ENCODE data around the gene RELN. TPM values are rescaled to one million over a fixed set of nuclear protein-coding genes. Genes with fewer than 3 reads are reported as not detected.

Gene RELN
- total and polyA plus RNA-seq, 2 donors (not counting 1 experiment from before 2014, with no cell fraction given) = 0.33 to 31.8 TPM

DNA sequence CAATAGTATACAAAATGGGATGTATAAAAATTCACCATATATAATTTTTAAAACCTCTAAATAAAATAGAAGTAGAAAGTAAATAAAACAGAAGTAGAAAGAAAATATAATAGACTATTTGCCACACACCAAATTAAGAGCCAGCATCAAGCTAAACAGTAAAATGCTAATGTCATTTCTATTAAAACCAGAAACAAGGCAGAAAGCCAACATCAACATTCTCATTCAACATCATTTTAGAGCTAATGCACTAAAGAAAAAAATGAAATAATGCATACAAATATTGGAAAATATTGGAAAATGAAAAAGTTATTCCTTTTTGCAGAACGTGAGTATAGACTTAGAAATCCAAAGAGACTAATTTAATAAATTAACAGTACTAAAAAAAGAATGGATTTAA lies 23.4 kb upstream of the RELN start:
- Histone ChIP-seq H2AFZ (ENCODE audit: low read length) (no peak overlapping the region), H3K4me2 (ENCODE audit: extremely low read depth, insufficient read depth, low read length) (no peak overlapping the region), H3K9me3 (ENCODE audit: control insufficient read depth, insufficient read depth, low read depth, low read length) (no peaks in the 10 kb centered on the region), H3K4me1 (ENCODE audit: control insufficient read depth, extremely low read depth, insufficient read depth, low read length) (no peaks in the 10 kb centered on the region), H3K79me2 (ENCODE audit: control insufficient read depth, insufficient read depth, low read length) (no peaks in the 10 kb centered on the region), H3K27ac (ENCODE audit: insufficient read depth, low read length) (no peak overlapping the region), H3K36me3 (ENCODE audit: control insufficient read depth, insufficient read depth, low read length) (no peaks in the 10 kb centered on the region), H3K9ac (ENCODE audit: insufficient read depth, low read length) (no peak overlapping the region), H4K20me1 (ENCODE audit: control insufficient read depth, extremely low read depth, insufficient read depth, low read length) (no peaks in the 10 kb centered on the region), H3K4me3 (replicated peaks in 1 of 4; ENCODE audit: control extremely low read depth in 1 of 4, insufficient read depth in 1 of 4, low read depth in 3 of 4, low read length in 4 of 4) (no peak overlapping the region), H3K27me3 (ENCODE audit: control insufficient read depth, insufficient read depth, low read length) (no peaks in the 10 kb centered on the region)
- TF ChIP-seq, protein P1, sequence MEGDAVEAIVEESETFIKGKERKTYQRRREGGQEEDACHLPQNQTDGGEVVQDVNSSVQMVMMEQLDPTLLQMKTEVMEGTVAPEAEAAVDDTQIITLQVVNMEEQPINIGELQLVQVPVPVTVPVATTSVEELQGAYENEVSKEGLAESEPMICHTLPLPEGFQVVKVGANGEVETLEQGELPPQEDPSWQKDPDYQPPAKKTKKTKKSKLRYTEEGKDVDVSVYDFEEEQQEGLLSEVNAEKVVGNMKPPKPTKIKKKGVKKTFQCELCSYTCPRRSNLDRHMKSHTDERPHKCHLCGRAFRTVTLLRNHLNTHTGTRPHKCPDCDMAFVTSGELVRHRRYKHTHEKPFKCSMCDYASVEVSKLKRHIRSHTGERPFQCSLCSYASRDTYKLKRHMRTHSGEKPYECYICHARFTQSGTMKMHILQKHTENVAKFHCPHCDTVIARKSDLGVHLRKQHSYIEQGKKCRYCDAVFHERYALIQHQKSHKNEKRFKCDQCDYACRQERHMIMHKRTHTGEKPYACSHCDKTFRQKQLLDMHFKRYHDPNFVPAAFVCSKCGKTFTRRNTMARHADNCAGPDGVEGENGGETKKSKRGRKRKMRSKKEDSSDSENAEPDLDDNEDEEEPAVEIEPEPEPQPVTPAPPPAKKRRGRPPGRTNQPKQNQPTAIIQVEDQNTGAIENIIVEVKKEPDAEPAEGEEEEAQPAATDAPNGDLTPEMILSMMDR (conservative IDR thresholded peaks at IDR 0.05 in 1 of 2, IDR thresholded peaks at IDR 0.05 in 1 of 2; ENCODE audit: low read depth in 1 of 2, low read length in 2 of 2) = no peak
- no peak for TF ChIP-seq EZH2 (IDR thresholded peaks at IDR 0.05; ENCODE audit: low read length, missing control alignments)
- DNase-seq (ENCODE audit: low read depth in 2 of 2) = no peak

DNA sequence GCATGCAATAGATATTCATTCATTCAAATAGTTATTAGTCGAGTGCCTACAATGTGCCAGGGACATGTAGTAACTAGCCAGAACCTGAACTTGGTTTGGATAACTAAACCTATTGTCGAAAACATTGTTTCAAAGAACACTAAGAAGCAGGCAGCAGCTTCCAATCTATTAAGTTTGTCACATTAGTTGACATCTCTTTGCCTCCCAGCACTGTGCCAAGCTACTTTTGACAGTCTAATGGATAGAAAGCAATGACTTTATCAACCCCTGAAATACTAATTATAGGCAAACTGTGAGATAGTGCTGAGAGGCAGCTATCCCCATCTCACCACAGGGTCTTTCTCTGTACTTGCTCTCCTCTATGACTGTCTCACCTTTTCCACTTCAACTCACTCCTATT lies 22.4 kb upstream of the RELN start:
- no peaks in the 10 kb centered on the region for H3K79me2 ChIP-seq (ENCODE audit: control insufficient read depth, insufficient read depth, low read length)

DNA sequence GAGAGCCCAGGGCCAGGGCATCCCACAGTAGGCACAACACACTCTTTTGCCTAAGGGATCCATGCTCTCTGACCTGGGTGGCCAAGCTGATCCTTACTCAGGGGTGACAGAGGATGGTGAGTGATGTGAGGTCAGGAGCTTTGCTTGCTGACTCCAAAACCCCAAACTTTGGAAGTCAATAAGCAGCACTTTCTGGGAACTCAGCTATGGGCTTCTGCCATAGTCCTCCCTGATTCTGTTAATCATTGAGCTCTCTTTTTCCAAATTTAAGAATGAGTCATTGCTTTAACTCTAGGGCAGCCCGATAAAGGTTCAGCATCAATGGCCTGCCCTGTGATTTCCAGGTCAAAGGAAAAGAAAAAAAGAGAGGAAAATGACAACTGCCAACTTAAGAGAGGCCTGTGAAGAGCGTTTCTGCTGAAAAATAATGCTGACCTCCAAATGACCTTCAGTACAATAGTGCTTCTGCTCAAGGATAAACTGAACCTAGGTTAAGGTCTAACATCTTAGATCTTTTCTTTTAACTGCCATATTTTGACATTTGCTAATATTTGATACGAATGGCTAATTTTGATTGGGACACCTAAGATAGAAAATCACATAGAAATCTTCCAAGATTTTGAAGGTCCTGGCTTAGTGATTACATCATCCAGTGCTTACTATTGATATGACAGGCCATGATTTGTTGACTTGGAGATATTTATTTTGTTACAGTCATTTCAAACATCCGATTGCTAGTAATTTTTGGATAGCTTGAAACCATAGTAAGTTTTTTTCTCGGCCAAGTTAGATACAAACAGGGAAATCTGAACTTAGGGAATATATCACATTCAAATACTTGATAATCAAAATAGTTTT lies 20.8 kb upstream of the RELN start:
- H3K9me3 ChIP-seq (ENCODE audit: control insufficient read depth, insufficient read depth, low read depth, low read length) = no peaks in the 10 kb centered on the region
- no peak for TF ChIP-seq EZH2 (IDR thresholded peaks at IDR 0.05; ENCODE audit: low read length, missing control alignments)
- TF ChIP-seq, protein P1 (conservative IDR thresholded peaks at IDR 0.05 in 1 of 2, IDR thresholded peaks at IDR 0.05 in 1 of 2; ENCODE audit: low read depth in 1 of 2, low read length in 2 of 2) = no peak
- no peak overlapping the region for H3K27ac ChIP-seq (ENCODE audit: insufficient read depth, low read length)
- H3K4me3 ChIP-seq (replicated peaks in 1 of 4; ENCODE audit: control extremely low read depth in 1 of 4, insufficient read depth in 1 of 4, low read depth in 3 of 4, low read length in 4 of 4) = no peak overlapping the region
- no peaks in the 10 kb centered on the region for H3K36me3 ChIP-seq (ENCODE audit: control insufficient read depth, insufficient read depth, low read length)
- H3K9ac ChIP-seq (ENCODE audit: insufficient read depth, low read length) = no peak overlapping the region
- H3K79me2 ChIP-seq (ENCODE audit: control insufficient read depth, insufficient read depth, low read length) = no peaks in the 10 kb centered on the region
- H2AFZ ChIP-seq (ENCODE audit: low read length) = no peak overlapping the region
- no peak overlapping the region for H3K4me2 ChIP-seq (ENCODE audit: extremely low read depth, insufficient read depth, low read length)
- H4K20me1 ChIP-seq (ENCODE audit: control insufficient read depth, extremely low read depth, insufficient read depth, low read length) = no peaks in the 10 kb centered on the region
- no peaks in the 10 kb centered on the region for H3K4me1 ChIP-seq (ENCODE audit: control insufficient read depth, extremely low read depth, insufficient read depth, low read length)
- no peaks in the 10 kb centered on the region for H3K27me3 ChIP-seq (ENCODE audit: control insufficient read depth, insufficient read depth, low read length)
- DNase-seq (ENCODE audit: low read depth in 2 of 2) = no peak

More for the DNA sequence above, 22.4 kb upstream of the RELN start:
- Histone ChIP-seq H4K20me1 (ENCODE audit: control insufficient read depth, extremely low read depth, insufficient read depth, low read length) (no peaks in the 10 kb centered on the region), H3K36me3 (ENCODE audit: control insufficient read depth, insufficient read depth, low read length) (no peaks in the 10 kb centered on the region), H3K4me1 (ENCODE audit: control insufficient read depth, extremely low read depth, insufficient read depth, low read length) (no peaks in the 10 kb centered on the region), H2AFZ (ENCODE audit: low read length) (no peak overlapping the region), H3K9ac (ENCODE audit: insufficient read depth, low read length) (no peak overlapping the region), H3K4me2 (ENCODE audit: extremely low read depth, insufficient read depth, low read length) (no peak overlapping the region), H3K27me3 (ENCODE audit: control insufficient read depth, insufficient read depth, low read length) (no peaks in the 10 kb centered on the region), H3K4me3 (replicated peaks in 1 of 4; ENCODE audit: control extremely low read depth in 1 of 4, insufficient read depth in 1 of 4, low read depth in 3 of 4, low read length in 4 of 4) (no peak overlapping the region), H3K27ac (ENCODE audit: insufficient read depth, low read length) (no peak overlapping the region), H3K9me3 (ENCODE audit: control insufficient read depth, insufficient read depth, low read depth, low read length) (no peaks in the 10 kb centered on the region)
- no peak for DNase-seq (ENCODE audit: low read depth in 2 of 2)
- TF ChIP-seq EZH2 (IDR thresholded peaks at IDR 0.05; ENCODE audit: low read length, missing control alignments) = no peak
- TF ChIP-seq, protein P1 (conservative IDR thresholded peaks at IDR 0.05 in 1 of 2, IDR thresholded peaks at IDR 0.05 in 1 of 2; ENCODE audit: low read depth in 1 of 2, low read length in 2 of 2) = no peak

Data from fibroblast of lung (primary cell).